HG03139 (cell line): ENCODE measurements around the gene ZNF384.

Source experiments
- ATAC-seq: cut with Tn5 transposase; IDR thresholded peaks from one replicate; pipeline ENCODE4 v1.9.1; 2021; ENCODE audit not compliant: unreplicated experiment

Gene ZNF384

DNA sequence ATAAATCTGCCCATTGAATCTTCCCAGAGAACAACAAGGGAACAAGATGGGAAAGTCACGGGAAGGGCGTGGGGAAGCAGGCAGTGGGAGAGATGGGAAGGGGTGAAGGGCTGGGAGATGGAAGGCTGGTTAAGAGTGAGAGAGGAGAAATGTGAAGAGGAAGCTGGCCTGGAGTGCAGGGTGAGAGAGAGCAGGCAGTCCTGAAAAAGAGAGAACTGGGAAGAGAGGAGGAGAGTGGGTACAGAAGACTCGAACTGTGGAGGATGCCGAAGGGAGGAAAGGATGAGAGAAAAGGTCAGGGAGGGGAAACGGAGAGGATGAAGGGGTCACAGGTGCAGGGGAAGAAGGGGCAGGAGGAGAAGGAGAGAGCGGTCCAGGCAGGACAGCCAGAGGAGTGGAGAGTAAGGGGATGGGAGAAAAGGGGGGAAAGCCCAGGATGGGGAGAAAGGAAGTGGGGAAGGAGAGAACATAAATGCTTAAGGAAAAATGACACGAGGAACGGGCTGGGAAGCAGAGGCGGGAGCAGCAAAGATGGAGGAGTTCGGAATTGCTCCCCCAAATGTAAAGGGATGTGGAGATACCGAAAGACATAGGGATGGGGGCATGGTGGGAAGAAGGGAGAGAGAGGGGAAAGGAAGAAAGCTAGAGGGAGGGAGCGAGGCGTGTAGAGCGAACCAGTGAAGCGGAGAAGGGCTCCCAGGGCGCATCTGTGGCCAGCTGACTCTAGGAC, 10.2 kb upstream of the ZNF384 start:
- ATAC-seq: no peak

DNA sequence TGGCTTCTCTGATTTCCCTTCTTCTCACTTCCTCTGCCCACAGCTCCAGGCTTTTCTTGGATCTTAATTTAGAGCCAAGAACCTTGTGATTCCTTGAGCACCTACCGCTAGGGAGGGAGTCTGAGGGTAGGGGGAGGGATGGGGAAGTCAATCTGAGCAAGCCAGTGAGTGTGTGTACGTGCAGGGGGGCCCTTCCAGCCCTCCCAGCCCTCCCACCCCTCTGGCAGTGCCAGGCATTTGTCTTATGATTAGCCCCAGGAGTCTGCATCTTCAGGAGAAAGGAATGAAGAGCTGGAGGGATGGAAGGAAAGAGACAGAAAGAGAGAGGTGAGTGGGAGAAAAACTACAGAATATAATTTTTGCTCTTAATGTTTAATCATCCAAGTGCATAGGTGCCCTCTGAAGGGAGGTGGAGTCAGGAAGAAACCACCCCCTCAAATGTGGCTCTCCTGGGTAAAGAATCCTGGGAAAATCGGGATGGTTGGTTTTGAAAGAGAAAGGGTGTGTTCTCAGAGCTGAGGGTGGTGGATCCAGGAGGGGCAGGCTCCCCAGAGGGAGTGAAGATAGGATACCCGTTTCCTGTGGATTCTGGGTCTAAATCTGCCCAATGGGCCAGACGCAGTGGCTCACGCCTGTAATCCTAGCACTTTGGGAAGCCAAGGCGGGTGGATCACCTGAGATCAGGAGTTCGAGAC, 9.3 kb upstream of the ZNF384 start:
- no peak for ATAC-seq

DNA sequence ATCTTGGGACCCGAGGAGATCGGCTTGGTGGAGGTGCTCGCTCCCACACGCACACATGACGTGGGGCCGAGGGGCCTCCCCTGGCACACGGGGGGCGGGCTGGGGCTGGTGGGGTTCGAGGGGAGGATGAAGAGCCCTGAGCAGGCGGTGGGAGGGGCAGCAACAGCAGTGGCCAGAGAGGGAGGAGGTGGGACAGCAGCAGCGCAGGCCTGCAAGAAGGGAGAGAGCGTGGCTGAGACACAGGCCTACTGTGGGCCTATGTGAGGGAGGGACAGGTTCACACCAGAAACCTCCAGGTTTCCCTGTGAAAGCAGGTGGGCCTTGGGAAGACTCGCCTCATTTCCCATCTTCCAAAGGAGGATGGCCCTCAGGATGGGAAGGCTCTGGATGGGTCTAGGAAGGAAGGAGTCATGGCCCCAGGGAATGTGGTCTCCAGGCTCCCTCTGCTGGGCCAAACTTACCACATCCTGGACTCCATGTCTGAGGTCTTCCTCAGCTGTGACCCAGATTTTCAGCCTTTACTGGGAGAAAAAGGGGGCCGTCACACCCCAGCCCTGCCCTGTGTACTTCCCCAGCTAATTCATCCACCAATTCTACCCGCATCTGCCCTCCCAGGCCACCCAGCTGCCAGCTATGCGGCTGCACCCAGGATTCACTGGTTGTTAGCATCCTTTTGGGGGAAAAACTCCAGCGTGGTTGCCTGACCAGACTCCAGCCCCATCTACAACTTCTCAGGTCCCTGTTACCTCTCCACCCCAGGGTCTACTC, 8.6 kb upstream of the ZNF384 start:
- no peak for ATAC-seq

DNA sequence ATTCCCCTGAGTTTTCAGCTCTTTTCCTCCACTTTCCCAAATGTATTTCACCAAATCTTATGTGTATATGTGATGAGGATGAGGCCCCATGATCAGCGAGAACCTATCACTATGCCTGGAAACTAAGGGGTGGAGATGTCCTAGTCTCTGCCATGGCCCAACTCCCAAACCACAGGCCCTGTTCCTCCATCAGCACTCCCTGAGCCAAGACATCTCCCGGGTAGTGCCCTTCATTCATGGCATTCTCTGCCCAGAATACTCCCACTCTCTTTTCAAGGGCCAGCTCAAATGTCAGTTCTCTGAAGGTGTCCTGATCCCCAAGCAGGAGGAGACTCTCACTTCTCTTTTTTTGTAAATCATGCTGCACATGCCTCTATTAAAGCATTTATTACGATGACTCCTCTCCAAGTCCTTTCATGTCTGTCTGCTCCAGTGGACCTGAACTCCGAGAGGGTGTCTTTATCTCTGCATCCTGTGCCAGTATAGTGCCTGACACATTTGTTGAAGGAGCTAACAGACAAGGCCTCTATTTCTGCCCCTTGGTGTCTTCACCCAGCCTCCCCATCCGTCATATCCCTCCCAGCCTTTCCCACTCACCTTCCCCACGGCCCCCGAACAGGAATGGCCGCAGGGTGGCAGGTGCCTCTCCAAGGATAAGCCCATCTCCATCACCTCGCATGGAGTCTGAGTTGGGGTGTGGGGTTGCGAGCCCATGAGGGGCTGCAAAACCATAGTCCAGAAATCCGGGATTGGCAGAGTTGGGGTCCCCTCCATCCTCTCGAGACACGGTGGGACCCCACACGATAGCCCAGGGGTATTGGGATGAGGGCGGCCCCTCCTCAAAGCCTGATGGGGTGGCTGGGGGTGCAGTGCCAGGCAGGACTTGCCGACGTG, 7.8 kb upstream of the ZNF384 start:
- no peak for ATAC-seq

DNA sequence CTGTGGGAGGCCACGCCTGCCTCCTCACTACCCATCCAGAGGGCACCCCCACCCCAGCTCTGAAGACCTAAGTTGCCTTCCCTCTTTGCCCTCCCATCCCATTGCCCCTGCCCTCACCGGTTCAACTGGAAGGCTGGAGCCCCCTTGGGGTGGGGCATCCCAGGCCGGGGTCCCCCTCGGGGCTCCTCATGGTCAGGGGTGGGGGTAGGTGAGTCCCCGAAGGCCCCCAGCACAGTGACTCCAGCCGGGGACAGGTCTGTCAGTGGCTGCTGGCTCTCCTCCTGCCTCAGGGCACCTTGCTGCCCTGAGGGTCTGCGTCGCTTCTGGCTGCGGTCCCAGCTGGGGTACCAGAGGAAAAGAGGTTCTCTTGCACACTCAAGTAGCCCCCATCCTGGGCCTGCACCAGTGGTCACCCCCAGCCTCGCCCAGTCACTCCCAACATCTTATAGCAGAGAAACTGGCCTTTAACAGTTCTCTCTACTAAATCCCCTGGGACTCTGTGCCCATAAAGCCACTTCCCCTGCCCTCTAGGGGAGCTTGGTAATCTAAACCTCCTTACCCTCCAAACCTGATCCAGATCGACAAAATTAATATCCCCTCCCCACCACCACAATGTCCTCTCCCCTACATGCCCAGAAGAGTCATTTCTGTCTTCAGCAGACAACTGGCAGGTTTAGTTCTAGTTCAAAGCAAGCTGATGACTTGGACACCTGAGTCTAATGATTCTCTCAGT, 6.3 kb upstream of the ZNF384 start:
- no peak for ATAC-seq

DNA sequence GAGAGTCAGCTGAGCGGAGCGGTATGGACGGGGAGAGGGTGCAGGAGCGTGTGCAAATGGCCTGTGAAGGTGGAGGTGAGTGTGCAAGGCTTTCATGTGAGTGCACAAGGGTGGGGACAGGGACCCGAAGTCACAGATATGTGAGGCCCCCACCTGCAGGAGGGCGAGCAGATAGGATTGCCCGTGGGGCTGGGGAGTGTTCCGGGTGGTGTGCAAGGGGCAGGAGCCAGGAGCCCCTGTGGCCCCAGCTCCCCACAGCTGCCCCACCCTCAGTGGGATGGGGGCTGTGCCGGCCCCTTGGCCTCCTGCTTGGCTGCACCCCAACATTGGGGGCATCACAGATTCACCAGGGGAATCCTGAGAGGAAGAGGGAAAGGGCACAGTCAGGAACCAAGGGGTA, 5.5 kb upstream of the ZNF384 start:
- ATAC-seq: no peak

DNA sequence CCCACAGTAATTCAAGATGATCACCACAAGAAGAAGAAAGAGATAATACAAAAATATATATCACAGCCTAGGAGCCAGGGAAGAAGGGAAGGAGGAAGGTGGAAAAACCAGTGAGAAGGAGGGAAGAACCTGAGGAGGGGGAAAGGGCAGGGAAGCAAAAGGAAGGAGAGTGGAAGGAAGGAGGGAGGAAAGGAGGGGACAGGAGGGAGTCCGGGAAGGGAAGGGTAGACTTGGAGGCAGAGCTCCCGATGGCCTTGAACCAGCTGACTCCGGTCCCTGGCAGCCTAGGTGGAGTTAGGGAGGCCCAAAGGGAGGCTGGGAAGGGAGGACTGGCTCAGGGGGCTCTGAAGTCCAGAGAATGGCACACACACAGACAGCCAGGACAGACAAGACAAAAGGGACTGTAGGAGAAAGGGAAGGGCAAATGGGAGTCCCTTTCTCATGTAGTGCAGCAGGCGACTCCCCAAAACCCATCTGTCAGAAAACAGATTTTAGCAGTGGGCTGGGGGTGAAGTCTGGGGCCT, 4.7 kb upstream of the ZNF384 start:
- ATAC-seq: no peak

DNA sequence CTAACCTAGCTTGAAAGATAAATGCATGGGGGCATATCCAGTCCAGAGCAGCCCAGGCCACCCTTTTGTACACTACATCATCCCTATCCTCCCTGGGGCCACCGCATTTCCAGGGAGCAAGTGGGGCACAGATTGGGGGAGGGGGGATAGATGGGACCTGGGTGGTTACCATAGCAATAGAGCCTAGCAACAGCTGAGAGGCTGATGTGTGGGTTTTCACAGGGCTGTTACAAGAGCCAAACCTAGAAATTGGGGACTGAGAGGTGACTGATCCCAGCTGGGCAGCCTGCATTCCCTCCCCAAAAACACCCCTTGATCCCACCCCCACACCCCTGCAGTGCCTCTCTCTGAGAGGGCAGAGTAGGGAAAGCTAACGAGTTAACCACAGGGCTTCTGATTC, 3.7 kb upstream of the ZNF384 start:
- no peak for ATAC-seq

DNA sequence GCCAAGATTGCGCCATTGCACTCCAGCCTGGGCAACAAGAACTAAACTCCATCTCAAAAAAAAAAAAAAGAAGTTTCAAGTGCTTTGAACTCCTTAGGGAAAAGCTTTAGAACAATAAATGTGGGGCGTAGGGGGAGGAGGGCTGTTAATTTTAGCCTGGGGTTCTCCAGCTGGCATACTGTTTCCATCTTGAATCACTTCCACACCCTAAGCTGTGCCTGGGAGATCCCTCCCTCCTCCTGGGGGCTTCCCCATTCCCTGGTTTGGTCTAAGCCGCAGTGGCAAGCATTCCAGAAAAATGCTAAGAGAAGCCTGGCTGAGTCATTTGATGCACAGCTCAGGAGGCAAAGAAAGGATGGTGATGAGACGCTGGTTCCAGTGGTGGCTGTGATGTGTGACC, 2.3 kb upstream of the ZNF384 start:
- no peak for ATAC-seq

DNA sequence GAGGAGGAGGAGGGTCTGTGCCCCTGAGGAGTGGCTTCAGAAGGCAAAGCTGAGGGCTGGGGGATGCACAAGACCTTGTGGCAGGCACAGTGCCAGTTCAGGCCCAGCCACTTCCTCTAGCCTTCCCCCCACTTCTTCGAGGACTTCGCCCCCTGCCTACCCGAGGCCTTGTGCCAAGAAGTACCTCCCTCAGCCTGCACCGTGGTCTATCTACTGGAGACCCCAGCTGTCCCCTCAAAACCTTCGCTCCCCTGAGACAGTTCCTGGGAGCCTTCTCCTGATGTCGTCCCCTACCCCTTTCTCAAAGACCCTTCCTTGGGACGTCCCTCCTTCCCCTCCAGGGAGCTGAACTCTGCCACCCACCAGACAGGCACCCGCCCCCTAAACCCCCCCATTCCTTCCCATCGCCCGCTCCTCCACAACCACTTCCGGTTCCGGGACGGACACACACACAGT, 604 bp downstream of the ZNF384 start:
- no peak for ATAC-seq

DNA sequence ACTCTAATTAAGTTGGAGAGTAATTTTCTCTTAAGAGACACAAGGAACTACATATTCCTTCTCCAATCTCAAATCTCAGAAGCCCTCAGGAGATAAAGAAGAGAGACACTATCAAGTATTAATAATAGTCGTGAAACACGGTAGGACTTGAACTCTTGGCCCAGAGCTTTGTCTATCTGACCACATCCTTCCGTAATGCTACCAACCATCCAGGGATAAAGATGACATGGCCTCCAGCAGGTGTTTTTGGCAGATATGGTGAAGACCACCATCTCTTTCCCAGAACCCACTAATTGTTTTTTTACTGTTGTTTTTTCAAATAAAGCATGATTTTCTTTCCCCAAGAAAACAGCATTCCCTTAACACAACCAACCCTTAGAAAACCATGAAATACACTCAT, 3.4 kb downstream of the ZNF384 start:
- ATAC-seq: no peak

DNA sequence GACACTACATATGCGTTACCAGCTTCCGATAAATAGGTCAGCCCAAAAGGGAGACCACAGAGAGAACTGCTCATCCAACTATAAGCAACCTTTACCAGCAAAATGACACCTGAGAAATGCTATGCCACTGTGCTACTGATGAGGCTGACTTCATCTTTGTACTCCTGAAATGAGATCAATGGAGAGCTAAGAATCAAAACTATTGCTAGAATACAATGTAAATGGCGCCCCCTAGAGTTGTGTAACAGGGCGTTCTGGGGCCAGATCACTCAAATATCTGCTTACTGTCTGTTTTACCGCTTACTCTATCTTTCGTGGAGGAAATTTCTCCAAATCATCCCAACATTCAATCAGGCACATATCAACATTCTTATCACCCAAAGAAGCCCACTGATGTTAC, 4.6 kb downstream of the ZNF384 start:
- ATAC-seq: no peak

DNA sequence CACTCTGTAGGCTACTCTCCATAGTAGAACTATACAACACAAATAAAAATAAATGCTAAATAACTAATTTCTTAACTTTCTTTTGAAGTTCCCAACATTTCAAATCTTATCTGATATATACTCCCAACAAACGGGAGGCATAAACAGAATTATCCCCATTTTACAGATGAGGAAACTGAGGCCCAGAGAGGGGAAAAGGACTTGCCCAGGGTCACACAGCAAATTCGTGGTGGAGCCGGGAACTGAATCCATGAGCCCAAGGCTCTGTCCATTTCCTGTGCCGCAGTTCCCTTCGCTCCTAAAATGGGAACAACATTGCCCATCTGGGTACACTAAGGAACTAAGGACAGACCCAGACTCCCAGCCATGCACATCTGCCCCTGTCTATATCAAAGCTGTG, 12.2 kb downstream of the ZNF384 start:
- no peak for ATAC-seq

DNA sequence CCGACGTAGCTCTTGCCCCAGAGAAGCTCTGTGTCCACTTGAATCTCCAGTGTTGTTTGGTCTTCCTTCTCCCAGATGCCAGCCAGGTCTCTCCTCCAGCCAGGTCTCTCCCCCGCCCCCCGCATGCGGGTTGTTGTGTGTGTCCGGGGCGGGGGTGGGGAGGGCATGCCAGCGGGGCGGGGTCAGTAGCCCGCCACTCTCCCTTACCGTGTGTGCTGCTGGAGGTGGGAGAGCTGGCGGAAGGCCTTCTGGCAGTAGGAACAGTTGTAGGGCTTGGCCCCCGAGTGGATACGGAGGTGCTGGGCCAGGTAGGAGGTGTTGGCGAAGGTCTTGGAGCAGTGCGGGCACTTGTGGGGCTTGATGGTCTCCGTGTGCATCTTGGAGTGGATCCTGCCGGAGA, 17.0 kb downstream of the ZNF384 start:
- ATAC-seq: no peak

DNA sequence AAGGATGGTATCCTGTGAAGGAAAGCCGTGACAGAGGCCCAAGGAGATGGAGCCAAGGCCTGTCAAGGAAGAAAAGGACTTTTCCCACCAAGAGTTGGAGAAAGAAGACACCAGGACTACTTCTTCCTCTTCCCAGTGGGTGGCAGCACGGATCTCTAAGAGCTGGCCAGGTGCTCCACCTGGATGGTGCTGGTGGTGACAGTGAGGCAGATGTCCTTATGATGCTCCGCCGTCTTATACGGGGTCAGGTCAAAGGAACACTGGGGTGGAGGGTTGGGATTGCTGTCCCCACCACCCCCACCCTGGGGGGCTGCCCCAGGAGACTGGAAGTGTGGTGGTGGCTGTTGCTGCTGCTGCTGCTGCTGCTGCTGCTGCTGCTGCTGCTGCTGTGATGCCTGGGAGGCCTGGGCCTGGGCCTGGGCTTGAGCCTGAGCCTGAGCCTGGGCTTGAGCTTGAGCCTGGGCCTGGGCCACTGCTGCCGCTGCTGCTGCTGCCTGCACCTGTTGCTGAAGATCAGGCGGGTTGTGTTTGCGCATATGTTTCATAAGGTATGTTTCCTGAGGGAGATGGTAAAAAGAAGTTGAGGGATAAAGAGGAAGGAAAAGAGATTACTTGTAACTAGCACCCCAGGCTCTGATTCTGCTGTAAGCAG, 21.5 kb downstream of the ZNF384 start:
- ATAC-seq: no peak

DNA sequence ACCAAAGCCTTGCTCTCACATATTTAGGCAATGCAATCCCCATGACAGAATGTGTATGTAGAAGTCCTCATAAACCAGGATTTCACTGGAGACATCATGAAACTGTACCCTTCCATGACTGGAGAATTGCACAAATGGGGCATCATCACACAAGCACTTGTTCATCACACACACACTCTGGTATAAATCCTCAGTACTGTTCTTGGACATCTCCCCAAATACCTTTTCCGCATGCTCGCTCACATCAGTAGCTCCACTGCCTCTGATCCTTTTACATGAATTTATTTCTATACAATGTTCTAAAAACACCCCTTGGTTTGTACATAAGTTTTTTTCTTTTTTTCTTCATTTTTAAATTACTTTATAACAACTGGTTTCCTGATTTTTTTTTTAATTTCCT, 23.0 kb downstream of the ZNF384 start:
- ATAC-seq: no peak

DNA sequence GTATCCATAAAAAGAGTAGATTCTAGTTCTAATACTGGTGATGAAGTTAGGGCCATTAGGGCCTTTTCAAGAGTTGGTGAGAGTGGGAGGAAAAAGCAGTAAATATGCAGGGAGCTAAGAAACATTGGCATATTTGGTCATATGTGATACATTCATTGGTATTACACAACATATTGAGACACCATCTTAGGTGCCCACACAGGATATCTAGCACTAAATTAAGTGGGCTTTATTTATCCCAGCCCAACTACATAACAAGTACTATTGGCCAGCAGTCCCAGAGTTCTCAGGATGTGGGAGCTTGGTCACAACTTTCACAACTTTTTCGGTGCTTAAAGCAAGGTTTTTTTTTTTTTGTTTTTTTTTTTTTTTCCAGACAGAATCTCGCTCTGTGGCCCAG, 24.3 kb downstream of the ZNF384 start:
- no peak for ATAC-seq

DNA sequence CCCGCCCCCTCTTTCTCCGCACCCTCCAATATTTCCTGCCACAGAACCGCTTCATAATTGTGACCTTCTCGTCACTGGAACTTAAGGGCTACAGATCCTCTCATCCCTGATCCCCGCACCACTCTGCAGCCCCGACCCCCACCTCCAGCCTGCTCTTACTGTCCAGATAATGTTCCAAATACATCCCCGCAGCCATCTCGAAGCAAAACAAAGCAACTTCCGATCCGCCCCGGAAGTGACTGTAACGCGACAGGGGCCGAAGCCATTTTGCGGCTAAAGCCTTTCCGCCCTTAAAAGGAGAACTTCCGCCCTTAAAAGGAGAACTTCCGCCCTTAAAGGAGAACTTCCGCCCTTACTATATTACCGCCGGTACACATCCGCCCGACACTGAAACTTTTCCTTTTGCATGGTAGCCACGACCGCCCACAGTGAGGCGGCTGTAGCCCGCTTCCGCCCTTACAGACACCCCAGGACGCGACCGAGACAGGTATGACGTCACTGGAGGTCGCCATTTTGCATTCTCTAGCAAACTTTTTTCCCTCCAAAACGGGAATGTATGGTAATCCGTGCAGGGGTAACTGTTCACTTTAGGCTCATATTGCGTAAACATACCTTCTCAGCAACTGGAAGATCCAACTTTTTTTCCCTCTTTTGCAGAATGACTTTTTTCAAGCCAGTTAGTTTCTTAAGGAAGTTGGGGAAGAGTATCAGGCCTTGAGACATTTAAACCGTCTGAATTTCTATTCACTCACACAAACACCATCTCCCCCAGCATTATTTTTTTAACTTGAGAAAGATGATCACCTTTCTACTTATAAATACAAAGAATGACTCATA, 26.1 kb downstream of the ZNF384 start, which contains the start of gene ING4:
Gene ING4 (minus strand): TSS at position 214 of the 837 bp plus-strand sequence. CDS start 18 bp downstream, at position 196.
- ATAC-seq: peak; percentile 96

DNA sequence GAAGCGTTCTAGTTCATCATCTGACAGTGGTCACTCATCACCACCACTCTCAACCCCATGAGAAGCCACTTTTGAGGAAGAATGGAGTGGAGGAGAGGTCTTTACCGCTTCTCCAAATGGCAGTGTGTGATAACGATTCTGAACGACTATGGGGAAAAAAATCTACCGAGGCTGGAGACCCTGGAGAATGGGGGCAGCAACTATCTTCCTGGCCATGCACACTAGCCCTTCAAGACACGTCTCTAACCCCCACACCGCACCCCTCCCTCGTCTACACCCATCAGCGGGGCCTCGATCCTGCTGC, 26.6 kb downstream of the ZNF384 start:
- ATAC-seq: no peak
